Activated CD4-positive, alpha-beta T cell treated with anti-CD3 and anti-CD28 coated beads, Interleukin-2, amount 10 ng/mL, durations not matched to agents 7 days and 5 days (primary cell): ENCODE measurements around the gene AXIN2. TPM values are rescaled to one million over a fixed set of nuclear protein-coding genes. Genes with fewer than 3 reads are reported as not detected.

ENCODE experiments used
- CTCF ChIA-PET: fragments of 350-600 bp; sonication (Branson Sonifier 250); formaldehyde crosslinking; loops from one replicate; lab custom pipeline; 2021; ENCODE audit warnings: antibody characterized with exemption; lab: Charles Lee
- POLR2A ChIA-PET: fragments of 350-600 bp; sonication (Branson Sonifier 250); formaldehyde crosslinking; loops from one replicate; lab custom pipeline; 2021; ENCODE audit warnings: antibody characterized with exemption; lab: Charles Lee
- DNase-seq: peaks from one replicate; pipeline ENCODE4 v3.0.0-alpha.2; 2020
- H3K27ac Mint-ChIP-seq: one replicate; pipeline ENCODE4 v1.8.0; 2021; ENCODE audit warnings: mild to moderate bottlenecking, moderate library complexity, mixed read lengths
- H3K27me3 Mint-ChIP-seq: one replicate; pipeline ENCODE4 v1.8.0; 2021; ENCODE audit warnings: mixed read lengths
- H3K36me3 Mint-ChIP-seq: one replicate; pipeline ENCODE4 v1.8.0; 2021; ENCODE audit warnings: low read depth, mixed read lengths
- H3K4me1 Mint-ChIP-seq: one replicate; pipeline ENCODE4 v1.8.0; 2021; ENCODE audit warnings: mixed read lengths
- H3K4me3 Mint-ChIP-seq: one replicate; pipeline ENCODE4 v1.8.0; 2021; ENCODE audit warnings: mild to moderate bottlenecking, moderate library complexity, mixed read lengths
- H3K9me3 Mint-ChIP-seq: one replicate; pipeline ENCODE4 v1.8.0; 2021; ENCODE audit warnings: mixed read lengths
- total RNA-seq, 2 experiments: library from RNA; stranded (reverse); gene quantifications; one replicate each; pipeline ENCODE4 v1.2.3, GENCODE V29; 2021

Gene AXIN2
- total RNA-seq, 2 experiments from 2014 or later = 12.7 to 13.4 TPM

GRCh38 chr17:65568918-65569317 is 7.5 kb upstream of the AXIN2 start:
- POLR2A ChIA-PET = no interaction called here
- H3K27ac Mint-ChIP-seq = no peak overlapping the region

GRCh38 chr17:65567566-65567965 is 6.1 kb upstream of the AXIN2 start:
- no peak for DNase-seq
- ChIA-PET POLR2A (no interaction called here), CTCF (no interaction called here)
- H3K4me3 Mint-ChIP-seq = no peak overlapping the region
- peaks cover 18% of the 10 kb centered on the region for H3K4me1 Mint-ChIP-seq
- H3K27me3 Mint-ChIP-seq = peaks cover 3% of the 10 kb centered on the region
- H3K9me3 Mint-ChIP-seq = no peaks in the 10 kb centered on the region
- H3K27ac Mint-ChIP-seq = no peak overlapping the region
- no peaks in the 10 kb centered on the region for H3K36me3 Mint-ChIP-seq

More at GRCh38 chr17:65568918-65569317, 7.5 kb upstream of the AXIN2 start:
- CTCF ChIA-PET = interaction anchor here (1.0 to 1.8 kb wide), 3 partner anchors 9 to 1741 kb away, joined by 3 read pairs; no protein-coding TSS in a partner anchor
- H3K9me3 Mint-ChIP-seq = no peaks in the 10 kb centered on the region
- H3K36me3 Mint-ChIP-seq = no peaks in the 10 kb centered on the region
- peaks cover 3% of the 10 kb centered on the region for H3K27me3 Mint-ChIP-seq
- no peak for DNase-seq
- no peak overlapping the region for H3K4me3 Mint-ChIP-seq
- peaks cover 9% of the 10 kb centered on the region for H3K4me1 Mint-ChIP-seq

GRCh38 chr17:65565559-65565958 is 4.1 kb upstream of the AXIN2 start:
- Mint-ChIP-seq H3K27ac (no peak overlapping the region), H3K27me3 (peaks cover 5% of the 10 kb centered on the region), H3K4me1 (peaks cover 25% of the 10 kb centered on the region), H3K4me3 (no peak overlapping the region), H3K36me3 (no peaks in the 10 kb centered on the region), H3K9me3 (no peaks in the 10 kb centered on the region)
- CTCF ChIA-PET = no interaction called here
- POLR2A ChIA-PET = no interaction called here
- no peak for DNase-seq

GRCh38 chr17:65564793-65565192 is 3.3 kb upstream of the AXIN2 start:
- H3K36me3 Mint-ChIP-seq = no peaks in the 10 kb centered on the region
- peaks cover 25% of the 10 kb centered on the region for H3K4me1 Mint-ChIP-seq
- ChIA-PET CTCF (no interaction called here), POLR2A (no interaction called here)
- H3K4me3 Mint-ChIP-seq = no peak overlapping the region
- no peaks in the 10 kb centered on the region for H3K9me3 Mint-ChIP-seq
- H3K27ac Mint-ChIP-seq = no peak overlapping the region
- peaks cover 5% of the 10 kb centered on the region for H3K27me3 Mint-ChIP-seq
- DNase-seq = no peak

- Mint-ChIP-seq H3K9me3 (no peaks in the 10 kb centered on the region), H3K27ac (no peak overlapping the region), H3K4me1 (peaks cover 30% of the 10 kb centered on the region), H3K4me3 (peak overlapping the region; percentile 79), H3K36me3 (peaks cover 7% of the 10 kb centered on the region), H3K27me3 (peaks cover 16% of the 10 kb centered on the region)
- CTCF ChIA-PET = no interaction called here
- POLR2A ChIA-PET = no interaction called here
- DNase-seq = no peak
Measured at GRCh38 chr17:65562206-65562531, 721 bp upstream of the AXIN2 start.

- Mint-ChIP-seq H3K36me3 (peaks cover 7% of the 10 kb centered on the region), H3K9me3 (no peaks in the 10 kb centered on the region), H3K4me1 (peaks cover 30% of the 10 kb centered on the region), H3K27ac (peak overlapping the region; percentile 89), H3K27me3 (peaks cover 16% of the 10 kb centered on the region), H3K4me3 (peak overlapping the region; percentile 79)
- DNase-seq = peak; percentile 81
- ChIA-PET POLR2A (no interaction called here), CTCF (no interaction called here)
Measured at GRCh38 chr17:65560628-65561451, 608 bp downstream of the AXIN2 start.

- Mint-ChIP-seq H3K27ac (no peak overlapping the region), H3K4me3 (no peak overlapping the region), H3K36me3 (peaks cover 7% of the 10 kb centered on the region), H3K4me1 (peaks cover 29% of the 10 kb centered on the region), H3K27me3 (peaks cover 13% of the 10 kb centered on the region), H3K9me3 (no peaks in the 10 kb centered on the region)
- ChIA-PET CTCF (no interaction called here), POLR2A (no interaction called here)
- DNase-seq = peak; percentile 29
Measured at GRCh38 chr17:65559804-65560627, 1.4 kb downstream of the AXIN2 start.

GRCh38 chr17:65559461-65559803 is 2.0 kb downstream of the AXIN2 start:
- peaks cover 28% of the 10 kb centered on the region for H3K4me1 Mint-ChIP-seq
- H3K4me3 Mint-ChIP-seq = no peak overlapping the region
- ChIA-PET CTCF (interaction anchor here (1.2 kb wide), 1 partner anchor 22 kb away, joined by 3 read pairs; no protein-coding TSS in a partner anchor), POLR2A (no interaction called here)
- DNase-seq = no peak
- H3K27ac Mint-ChIP-seq = peak overlapping the region; percentile 84
- H3K36me3 Mint-ChIP-seq = peaks cover 7% of the 10 kb centered on the region
- H3K27me3 Mint-ChIP-seq = peaks cover 13% of the 10 kb centered on the region
- H3K9me3 Mint-ChIP-seq = no peaks in the 10 kb centered on the region

- CTCF ChIA-PET = interaction anchor here (0.8 to 1.2 kb wide), 2 partner anchors 21 to 327 kb away, joined by 3 to 4 read pairs; no protein-coding TSS in a partner anchor
- Mint-ChIP-seq H3K27me3 (peaks cover 15% of the 10 kb centered on the region), H3K9me3 (no peaks in the 10 kb centered on the region), H3K4me1 (peaks cover 28% of the 10 kb centered on the region), H3K27ac (peak overlapping the region; percentile 84), H3K4me3 (no peak overlapping the region), H3K36me3 (peaks cover 10% of the 10 kb centered on the region)
- POLR2A ChIA-PET = no interaction called here
- DNase-seq = peak; percentile 29
Measured at GRCh38 chr17:65558683-65559460, 2.6 kb downstream of the AXIN2 start.

- no peak overlapping the region for H3K4me3 Mint-ChIP-seq
- ChIA-PET CTCF (interaction anchor here (0.8 to 1.2 kb wide), 2 partner anchors 21 to 327 kb away, joined by 3 to 4 read pairs; no protein-coding TSS in a partner anchor), POLR2A (no interaction called here)
- peak overlapping the region; percentile 76 for H3K27ac Mint-ChIP-seq
- no peaks in the 10 kb centered on the region for H3K9me3 Mint-ChIP-seq
- H3K4me1 Mint-ChIP-seq = peaks cover 25% of the 10 kb centered on the region
- peaks cover 13% of the 10 kb centered on the region for H3K36me3 Mint-ChIP-seq
- no peak for DNase-seq
- peaks cover 18% of the 10 kb centered on the region for H3K27me3 Mint-ChIP-seq
Measured at GRCh38 chr17:65558311-65558682, 3.2 kb downstream of the AXIN2 start.

GRCh38 chr17:65557349-65558310 is 3.8 kb downstream of the AXIN2 start:
- peaks cover 18% of the 10 kb centered on the region for H3K27me3 Mint-ChIP-seq
- H3K27ac Mint-ChIP-seq = no peak overlapping the region
- peaks cover 28% of the 10 kb centered on the region for H3K4me1 Mint-ChIP-seq
- H3K4me3 Mint-ChIP-seq = no peak overlapping the region
- no peaks in the 10 kb centered on the region for H3K9me3 Mint-ChIP-seq
- DNase-seq = peak; percentile 33
- POLR2A ChIA-PET = no interaction called here
- CTCF ChIA-PET = interaction anchor here (0.8 to 1.2 kb wide), 4 partner anchors 13 to 326 kb away, joined by 3 to 4 read pairs (median 4); no protein-coding TSS in a partner anchor
- peaks cover 17% of the 10 kb centered on the region for H3K36me3 Mint-ChIP-seq
